ENCODE results near the gene CDIP1.

GRCh38 chr16:4496305-4496704 is 42.3 kb downstream of the CDIP1 start:
- TF ChIP-seq YY1 (IDR thresholded peaks at IDR 0.05; ENCODE audit: insufficient read depth, insufficient read length) (no peak), ZNF274 (IDR thresholded peaks at IDR 0.05; ENCODE audit: low read depth, low read length) (no peak)
